K562 (cell line): ENCODE data around the gene BRCA1. TPM values are rescaled to one million over a fixed set of nuclear protein-coding genes. Genes with fewer than 3 reads are reported as not detected.
A peak's percentile ranks its signal among the peaks of the same experiment; 100 is the strongest.

Experiments used
- BCOR ChIP-seq: fragments of 450-650 bp; IDR thresholded peaks from 2 replicates; pipeline ENCODE4 v1.6.1; 2016
- EHMT2 ChIP-seq: fragments of 450-650 bp; IDR thresholded peaks from 2 replicates; pipeline ENCODE4 v1.6.1; 2018; ENCODE audit warnings: antibody characterized with exemption
- EZH2 ChIP-seq: IDR thresholded peaks from 2 replicates; pipeline ENCODE4 v1.6.1; 2012; ENCODE audit warnings: low read depth, mild to moderate bottlenecking, inconsistent platforms, low read length, borderline replicate concordance
- FIP1L1 ChIP-seq: fragments of 200-400 bp; formaldehyde crosslinking; IDR thresholded peaks from 2 replicates; pipeline ENCODE4 v1.6.1; 2018; ENCODE audit warnings: mild to moderate bottlenecking, low read depth, low read length; ENCODE audit not compliant: poor library complexity, severe bottlenecking
- FOXJ3 ChIP-seq: sonication (generic); formaldehyde crosslinking; IDR thresholded peaks from 2 replicates; pipeline ENCODE4 v1.4.0; 2020; ENCODE audit warnings: mild to moderate bottlenecking, missing genetic modification reagents
- GTF2E2 ChIP-seq: fragments of 200-800 bp; sonication (Bioruptor generic); IDR thresholded peaks from 2 replicates; pipeline ENCODE4 v1.6.1; 2016; ENCODE audit warnings: missing genetic modification characterization, missing compliant biosample characterization
- L3MBTL2 ChIP-seq: fragments of 450-650 bp; IDR thresholded peaks from 2 replicates; pipeline ENCODE4 v1.6.1; 2016; ENCODE audit warnings: mild to moderate bottlenecking, moderate library complexity
- MCM2 ChIP-seq: fragments of 450-650 bp; IDR thresholded peaks from 2 replicates; pipeline ENCODE4 v1.6.1; 2017; ENCODE audit warnings: low read depth, mild to moderate bottlenecking
- POLR2AphosphoS5 ChIP-seq: IDR thresholded peaks from 2 replicates; pipeline ENCODE4 v1.6.1; 2011; ENCODE audit warnings: mild to moderate bottlenecking, low read depth, low read length, moderate library complexity; ENCODE audit not compliant: control insufficient read depth, insufficient read depth
- SMARCA5 ChIP-seq: fragments of 450-650 bp; IDR thresholded peaks from 2 replicates; pipeline ENCODE4 v1.6.1; 2016
- SRSF7 ChIP-seq: fragments of 200-400 bp; formaldehyde crosslinking; optimal IDR thresholded peaks from 2 replicates; pipeline ENCODE3; 2017; ENCODE audit warnings: mild to moderate bottlenecking, low read depth, low read length
- TCF3 ChIP-seq: sonication (generic); formaldehyde crosslinking; IDR thresholded peaks from 2 replicates; pipeline ENCODE4 v1.4.0; 2020; ENCODE audit warnings: mild to moderate bottlenecking, missing genetic modification reagents
- ZNF395 ChIP-seq: fragments of 200-800 bp; sonication (Bioruptor generic); IDR thresholded peaks from 2 replicates; pipeline ENCODE4 v1.6.1; 2017; ENCODE audit warnings: missing genetic modification characterization, missing compliant biosample characterization
- ZNF431 ChIP-seq: sonication (generic); formaldehyde crosslinking; IDR thresholded peaks from 2 replicates; pipeline ENCODE4 v1.8.0; 2022; ENCODE audit warnings: mild to moderate bottlenecking, missing genetic modification reagents
- ZNF609 ChIP-seq: sonication (generic); formaldehyde crosslinking; IDR thresholded peaks from 2 replicates; pipeline ENCODE4 v1.8.1; 2023; ENCODE audit warnings: missing genetic modification reagents, mild to moderate bottlenecking, borderline replicate concordance
- polyA plus RNA-seq, 8 experiments: library from polyadenylated mRNA; depleted of rRNA in 4 of 8; stranded (reverse) in 5 of 8; unstranded in 3 of 8; fragments of >200 nt; fragmentation: Nextera tagmentation in 2 of 8; fragmentation: Illumina TruSeq in 1 of 8; extraction: Ambion mirVana in 2 of 8; extraction: Trizol in 1 of 8; gene quantifications; 2 replicates each; pipeline versions ENCODE4 v1.2.1 to v1.2.3, GENCODE V29; 2011 to 2014; ENCODE audit warnings: inconsistent platforms in 1 of 8, missing spikeins in 1 of 8
- total RNA-seq, 7 experiments: library from RNA; depleted of rRNA in 6 of 7; stranded (reverse); fragments of >200 nt in 6 of 7; fragmentation: Illumina TruSeq in 2 of 7; extraction: Trizol in 2 of 7; gene quantifications; 2 replicates each; pipeline versions ENCODE4 v1.2.1 to v1.2.3, GENCODE V29; 2011 to 2021; ENCODE audit warnings: low replicate concordance in 1 of 7
- TF ChIP-seq, protein P1 (sequence below): sonication (generic); formaldehyde crosslinking; IDR thresholded peaks from 2 replicates; pipeline ENCODE4 v1.8.0; 2022; ENCODE audit warnings: mild to moderate bottlenecking, missing genetic modification reagents, borderline replicate concordance
- TF ChIP-seq, protein P2 (sequence below), 2 experiments: fragments of 450-650 bp in 1 of 2; sonication (generic) in 1 of 2; formaldehyde crosslinking in 1 of 2; IDR thresholded peaks in 1 of 2; conservative IDR thresholded peaks in 1 of 2; 2 replicates each; pipeline versions ENCODE4 v1.6.1 to v1.8.1; 2016 to 2023; ENCODE audit warnings: mild to moderate bottlenecking in 2 of 2, moderate library complexity in 2 of 2, inconsistent platforms in 1 of 2, missing genetic modification reagents in 1 of 2

The BRCA1 gene
- total and polyA plus RNA-seq, 9 of the 15 experiments (the other 6 are each of a cell fraction or from before 2014, with no cell fraction given), result 25.9 to 95.3 (median 62.3) TPM

DNA sequence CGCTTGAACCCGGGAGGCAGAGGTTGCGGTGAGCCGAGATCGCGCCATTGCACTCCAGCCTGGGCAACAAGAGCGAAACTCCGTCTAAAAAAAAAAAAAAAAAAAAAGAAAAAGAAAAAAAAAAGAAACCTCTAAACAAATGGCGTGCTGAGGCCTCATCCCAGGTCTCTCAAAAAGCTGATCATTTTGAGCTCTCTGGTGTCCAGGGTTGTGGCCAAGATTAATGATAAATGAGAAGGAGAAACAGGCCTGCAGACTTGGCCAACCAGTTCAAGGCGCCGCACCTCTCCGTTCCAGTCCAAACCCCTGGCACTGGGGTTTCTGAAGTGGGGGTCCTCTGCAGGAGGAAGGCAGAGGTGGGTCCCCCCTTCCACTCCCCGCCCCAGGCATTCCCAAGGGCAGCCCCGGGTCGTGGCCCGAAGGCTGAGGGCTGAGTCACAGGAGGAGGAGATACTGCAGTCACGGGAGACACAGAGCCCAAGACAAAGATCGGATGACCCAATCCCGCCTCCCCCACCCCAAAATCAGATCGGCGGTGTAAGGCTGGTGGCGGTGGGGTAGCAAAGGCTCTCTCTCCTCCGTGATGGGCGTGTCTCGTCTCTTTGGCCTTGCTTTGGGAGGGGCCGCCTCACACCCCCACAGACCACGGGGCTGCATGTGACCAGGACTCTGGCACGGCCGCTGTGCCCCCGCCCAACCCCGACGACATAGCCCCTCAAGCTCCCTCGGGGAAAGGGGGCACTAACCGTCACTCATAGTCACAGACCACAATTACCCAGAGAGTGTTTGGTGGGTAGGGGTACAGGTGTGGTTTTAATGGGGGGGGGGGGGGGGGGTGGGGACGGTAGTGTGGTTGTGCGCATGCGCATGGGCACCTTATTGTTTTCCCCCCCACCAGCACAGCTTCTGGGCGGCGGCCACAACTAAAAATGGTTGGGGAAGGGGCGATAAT, 104.1 kb downstream of the BRCA1 start (continued):
- TF ChIP-seq, protein P1, sequence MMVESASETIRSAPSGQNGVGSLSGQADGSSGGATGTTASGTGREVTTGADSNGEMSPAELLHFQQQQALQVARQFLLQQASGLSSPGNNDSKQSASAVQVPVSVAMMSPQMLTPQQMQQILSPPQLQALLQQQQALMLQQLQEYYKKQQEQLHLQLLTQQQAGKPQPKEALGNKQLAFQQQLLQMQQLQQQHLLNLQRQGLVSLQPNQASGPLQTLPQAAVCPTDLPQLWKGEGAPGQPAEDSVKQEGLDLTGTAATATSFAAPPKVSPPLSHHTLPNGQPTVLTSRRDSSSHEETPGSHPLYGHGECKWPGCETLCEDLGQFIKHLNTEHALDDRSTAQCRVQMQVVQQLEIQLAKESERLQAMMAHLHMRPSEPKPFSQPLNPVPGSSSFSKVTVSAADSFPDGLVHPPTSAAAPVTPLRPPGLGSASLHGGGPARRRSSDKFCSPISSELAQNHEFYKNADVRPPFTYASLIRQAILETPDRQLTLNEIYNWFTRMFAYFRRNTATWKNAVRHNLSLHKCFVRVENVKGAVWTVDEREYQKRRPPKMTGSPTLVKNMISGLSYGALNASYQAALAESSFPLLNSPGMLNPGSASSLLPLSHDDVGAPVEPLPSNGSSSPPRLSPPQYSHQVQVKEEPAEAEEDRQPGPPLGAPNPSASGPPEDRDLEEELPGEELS (CRISPR knock-in tag), result no peak
- TF ChIP-seq ZNF431 (CRISPR knock-in tag) (no peak), EHMT2 (no peak), ZNF609 (no peak), EZH2 (no peak), FOXJ3 (CRISPR knock-in tag) (no peak), BCOR (peak; percentile 60), SMARCA5 (peak; percentile 66; the same call in 1 of the 2 replicates), TCF3 (CRISPR knock-in tag) (no peak), GTF2E2 (no peak), FIP1L1 (no peak), SRSF7 (no peak), L3MBTL2 (peak; percentile 77), POLR2AphosphoS5 (no peak), MCM2 (no peak), ZNF395 (CRISPR knock-in tag) (peak; percentile 78)
- TF ChIP-seq, protein P2, sequence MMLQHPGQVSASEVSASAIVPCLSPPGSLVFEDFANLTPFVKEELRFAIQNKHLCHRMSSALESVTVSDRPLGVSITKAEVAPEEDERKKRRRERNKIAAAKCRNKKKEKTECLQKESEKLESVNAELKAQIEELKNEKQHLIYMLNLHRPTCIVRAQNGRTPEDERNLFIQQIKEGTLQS (IDR thresholded peaks at IDR 0.05), result peak; percentile 97
- TF ChIP-seq, protein P2 (CRISPR knock-in tag; conservative IDR thresholded peaks at IDR 0.05), result no peak
